Keratinocyte (primary cell): ENCODE measurements around the gene RALGPS1.

Experiments used
- CTCF ChIP-seq, 3 experiments: IDR thresholded peaks in 1 of 3; conservative IDR thresholded peaks in 1 of 3; optimal IDR thresholded peaks in 1 of 3; 2 replicates in 2 of 3; 3 replicates in 1 of 3; pipeline versions ENCODE3 to v1.5.1; 2011; ENCODE audit warnings: low read length in 3 of 3, mild to moderate bottlenecking in 3 of 3, moderate library complexity in 2 of 3, control low read depth in 1 of 3, inconsistent platforms in 1 of 3; ENCODE audit not compliant: insufficient read depth in 2 of 3; ENCODE audit errors: extremely low read depth in 1 of 3
- EZH2 ChIP-seq: IDR thresholded peaks from one replicate; pipeline ENCODE4 v1.6.1; 2012; ENCODE audit warnings: inconsistent platforms, mild to moderate bottlenecking, low read length, moderate library complexity

- TF ChIP-seq CTCF (optimal IDR thresholded peaks at IDR 0.05 in 1 of 3, IDR thresholded peaks at IDR 0.05 in 1 of 3, conservative IDR thresholded peaks at IDR 0.05 in 1 of 3; ENCODE audit: extremely low read depth in 1 of 3, insufficient read depth in 2 of 3, low read length in 3 of 3), result no peak
- no peak for TF ChIP-seq EZH2
Observed at GRCh38 chr9:127088724-127089615, 174.4 kb downstream of the RALGPS1 start.
